OCI-LY7 (cell line): Measurements from ENCODE around the gene LYRM9. TPM values are rescaled to one million over a fixed set of nuclear protein-coding genes. Genes with fewer than 3 reads are reported as not detected.

Experiments
- BruUV-seq: library from RNA; stranded (reverse); fragments of 400-500 nt; replicated peaks from 2 replicates; lab custom pipeline; 2021; lab: Mats Ljungman, UMichigan
- CTCF ChIA-PET: fragments of 300-600 bp; sonication (Branson Sonifier 250); formaldehyde crosslinking; loops from one replicate; lab custom pipeline; 2022; ENCODE audit warnings: antibody characterized with exemption; ENCODE audit not compliant: unreplicated experiment; lab: Charles Lee
- POLR2A ChIA-PET: fragments of 300-600 bp; sonication (Branson Sonifier 250); formaldehyde crosslinking; loops from one replicate; lab custom pipeline; 2022; ENCODE audit warnings: antibody characterized with exemption; lab: Charles Lee
- DNase-seq: peaks from one replicate; pipeline ENCODE4 v3.0.0-alpha.2; 2015; ENCODE audit warnings: low spot score
- H2AFZ ChIP-seq: fragments of 200-600 bp; sonication (generic), shearing (Covaris generic); 2 replicates; pipeline ENCODE4 v1.6.1; 2014; ENCODE audit warnings: mild to moderate bottlenecking, antibody characterized with exemption, low read length, moderate library complexity
- H3K27ac ChIP-seq: fragments of 200-600 bp; sonication (generic); 2 replicates; pipeline ENCODE4 v1.5.1; 2014; ENCODE audit warnings: mixed run types, low read depth, mild to moderate bottlenecking, moderate library complexity, low read length, inconsistent platforms; ENCODE audit not compliant: poor library complexity, severe bottlenecking
- H3K36me3 ChIP-seq: fragments of 200-600 bp; sonication (generic); 2 replicates; pipeline ENCODE4 v1.6.1; 2014; ENCODE audit warnings: mild to moderate bottlenecking, antibody characterized with exemption, low read length, moderate library complexity, mixed read lengths; ENCODE audit not compliant: insufficient read depth
- H3K4me1 ChIP-seq: fragments of 200-600 bp; sonication (generic); 2 replicates; pipeline ENCODE4 v1.5.1; 2014; ENCODE audit warnings: mild to moderate bottlenecking, low read length; ENCODE audit not compliant: insufficient read depth, poor library complexity, severe bottlenecking
- H3K4me2 ChIP-seq: fragments of 200-600 bp; sonication (generic); 2 replicates; pipeline ENCODE4 v1.6.1; 2014; ENCODE audit warnings: mild to moderate bottlenecking, low read length
- H3K4me3 ChIP-seq: fragments of 200-600 bp; sonication (generic); 2 replicates; pipeline ENCODE4 v1.5.1; 2014; ENCODE audit warnings: mild to moderate bottlenecking, low read depth, low read length; ENCODE audit not compliant: poor library complexity, severe bottlenecking
- H3K79me2 ChIP-seq: fragments of 200-600 bp; sonication (generic); 2 replicates; pipeline ENCODE4 v1.6.1; 2016; ENCODE audit warnings: low read depth, mild to moderate bottlenecking, low read length, moderate library complexity, mixed read lengths; ENCODE audit not compliant: insufficient read depth
- H3K9me2 ChIP-seq: fragments of 200-600 bp; sonication (generic); 2 replicates; pipeline ENCODE4 v1.6.1; 2016; ENCODE audit warnings: mild to moderate bottlenecking, low read length, mixed read lengths; ENCODE audit not compliant: insufficient read depth
- H3K9me3 ChIP-seq: fragments of 200-600 bp; sonication (generic); 2 replicates; pipeline ENCODE4 v1.6.1; 2014; ENCODE audit warnings: mild to moderate bottlenecking, mixed run types, low read length, mixed read lengths
- H4K20me1 ChIP-seq: fragments of 200-600 bp; sonication (generic); 2 replicates; pipeline ENCODE4 v1.6.1; 2014; ENCODE audit warnings: mild to moderate bottlenecking, antibody characterized with exemption, low read length, moderate library complexity, mixed read lengths; ENCODE audit not compliant: insufficient read depth
- EZH2phosphoT487 ChIP-seq: fragments of 200-600 bp; sonication (generic); IDR thresholded peaks from 2 replicates; pipeline ENCODE4 v1.6.1; 2018; ENCODE audit warnings: low read depth, borderline replicate concordance, mild to moderate bottlenecking, mixed run types, antibody characterized with exemption, low read length, moderate library complexity, mixed read lengths
- intact Hi-C: fragments of 100-400 bp; cut with micrococcal nuclease; formaldehyde crosslinking; loops from one replicate; pipeline ENCODE4 v1.10.0; 2022; ENCODE audit not compliant: unreplicated experiment
- total RNA-seq, 2 experiments: library from RNA; depleted of rRNA in 1 of 2; stranded (reverse); fragments of >200 nt in 1 of 2; shearing (Covaris generic) in 1 of 2; gene quantifications; 2 replicates each; pipeline ENCODE4 v1.2.3, GENCODE V29; 2014 to 2022
- TF ChIP-seq, protein P1 (sequence below): fragments of 200-600 bp; sonication (generic); conservative IDR thresholded peaks from 2 replicates; pipeline ENCODE4 v1.5.1; 2014; ENCODE audit warnings: mild to moderate bottlenecking, antibody characterized with exemption, low read length, moderate library complexity, mixed read lengths

The LYRM9 gene
- total RNA-seq, 2 experiments from 2014 or later, result 0.35 to 1.4 TPM

DNA sequence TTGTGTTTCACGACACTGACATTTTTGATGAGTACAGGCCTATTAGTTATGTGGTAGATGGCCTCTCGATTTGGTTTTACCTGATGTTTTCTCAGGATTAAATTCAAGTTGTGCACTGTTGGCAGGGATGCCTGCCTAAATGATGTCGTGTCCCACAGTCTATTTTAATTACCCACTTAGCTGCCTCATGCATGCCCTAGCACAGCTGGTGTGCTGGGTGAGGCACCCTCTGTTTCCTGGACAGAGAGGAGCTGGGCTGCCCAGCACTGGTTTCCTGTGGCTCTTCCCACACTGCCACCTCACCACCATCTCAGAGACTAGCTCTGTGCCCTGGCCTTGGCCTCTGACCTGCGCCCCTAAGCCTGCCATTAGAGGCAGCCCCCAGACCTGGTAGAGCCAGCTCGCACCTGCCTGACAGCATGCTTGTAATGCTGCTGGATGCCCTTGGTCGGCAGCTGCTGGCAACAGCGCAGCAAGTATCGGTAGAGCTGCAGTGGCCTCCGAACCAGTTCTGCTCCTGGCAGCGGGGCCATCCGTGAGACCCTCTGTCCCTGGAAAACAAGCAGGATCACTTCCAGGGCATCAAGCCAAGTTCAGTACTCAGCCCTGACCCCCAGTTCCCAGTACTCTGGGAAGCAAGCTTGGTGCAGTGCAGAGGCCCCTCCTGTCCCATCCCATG, 10.9 kb downstream of the LYRM9 start:
- no peaks in the 10 kb centered on the region for H3K79me2 ChIP-seq
- H3K4me1 ChIP-seq, result no peaks in the 10 kb centered on the region
- no peaks in the 10 kb centered on the region for H3K9me3 ChIP-seq
- no peak for DNase-seq
- H4K20me1 ChIP-seq, result no peaks in the 10 kb centered on the region
- H3K4me2 ChIP-seq, result no peak overlapping the region
- H3K27ac ChIP-seq, result no peak overlapping the region
- intact Hi-C loops, result loop anchor here (10.0 kb wide), 1 partner anchor 228 kb away; no protein-coding TSS in a partner anchor
- no peak overlapping the region for H2AFZ ChIP-seq
- CTCF ChIA-PET, result no interaction called here
- POLR2A ChIA-PET, result no interaction called here
- no TSS peak for BruUV-seq
- no peak overlapping the region for H3K4me3 ChIP-seq
- TF ChIP-seq EZH2phosphoT487, result no peak
- TF ChIP-seq, protein P1, sequence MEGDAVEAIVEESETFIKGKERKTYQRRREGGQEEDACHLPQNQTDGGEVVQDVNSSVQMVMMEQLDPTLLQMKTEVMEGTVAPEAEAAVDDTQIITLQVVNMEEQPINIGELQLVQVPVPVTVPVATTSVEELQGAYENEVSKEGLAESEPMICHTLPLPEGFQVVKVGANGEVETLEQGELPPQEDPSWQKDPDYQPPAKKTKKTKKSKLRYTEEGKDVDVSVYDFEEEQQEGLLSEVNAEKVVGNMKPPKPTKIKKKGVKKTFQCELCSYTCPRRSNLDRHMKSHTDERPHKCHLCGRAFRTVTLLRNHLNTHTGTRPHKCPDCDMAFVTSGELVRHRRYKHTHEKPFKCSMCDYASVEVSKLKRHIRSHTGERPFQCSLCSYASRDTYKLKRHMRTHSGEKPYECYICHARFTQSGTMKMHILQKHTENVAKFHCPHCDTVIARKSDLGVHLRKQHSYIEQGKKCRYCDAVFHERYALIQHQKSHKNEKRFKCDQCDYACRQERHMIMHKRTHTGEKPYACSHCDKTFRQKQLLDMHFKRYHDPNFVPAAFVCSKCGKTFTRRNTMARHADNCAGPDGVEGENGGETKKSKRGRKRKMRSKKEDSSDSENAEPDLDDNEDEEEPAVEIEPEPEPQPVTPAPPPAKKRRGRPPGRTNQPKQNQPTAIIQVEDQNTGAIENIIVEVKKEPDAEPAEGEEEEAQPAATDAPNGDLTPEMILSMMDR, result no peak
- no peaks in the 10 kb centered on the region for H3K36me3 ChIP-seq
- H3K9me2 ChIP-seq, result no peaks in the 10 kb centered on the region

- no peaks in the 10 kb centered on the region for H4K20me1 ChIP-seq
- H3K4me1 ChIP-seq, result no peaks in the 10 kb centered on the region
- H3K27ac ChIP-seq, result no peak overlapping the region
- CTCF ChIA-PET, result interaction anchor here (0.6 to 0.7 kb wide), 2 partner anchors 75 to 104 kb away, joined by 3 to 5 read pairs; no protein-coding TSS in a partner anchor
- no peak overlapping the region for H3K4me2 ChIP-seq
- no peak overlapping the region for H2AFZ ChIP-seq
- BruUV-seq, result no TSS peak
- no peak overlapping the region for H3K4me3 ChIP-seq
- TF ChIP-seq, protein P1, result peak; percentile 79
- TF ChIP-seq EZH2phosphoT487, result no peak
- POLR2A ChIA-PET, result no interaction called here
- H3K9me3 ChIP-seq, result no peaks in the 10 kb centered on the region
- no peaks in the 10 kb centered on the region for H3K9me2 ChIP-seq
- intact Hi-C loops, result loop anchor here (1.0 to 10.0 kb wide), 3 partner anchors 75 to 225 kb away; no protein-coding TSS in a partner anchor
- no peaks in the 10 kb centered on the region for H3K79me2 ChIP-seq
- H3K36me3 ChIP-seq, result no peaks in the 10 kb centered on the region
- DNase-seq, result peak; percentile 55
Measured at GRCh38 chr17:27879987-27880608, 13.1 kb downstream of the LYRM9 start.
